Neutrophil (primary cell): ENCODE data around the gene OR6X1.

Experiments
- H3K27ac ChIP-seq: fragments of 200-600 bp; sonication (generic); 2 replicates; pipeline ENCODE4 v1.5.1; 2016; ENCODE audit warnings: mild to moderate bottlenecking, moderate library complexity
- H3K27me3 ChIP-seq: fragments of 200-600 bp; sonication (generic); 2 replicates; pipeline ENCODE4 v1.6.0; 2016; ENCODE audit warnings: mild to moderate bottlenecking
- H3K36me3 ChIP-seq: fragments of 200-600 bp; sonication (generic); 2 replicates; pipeline ENCODE4 v1.5.1; 2017
- H3K4me1 ChIP-seq, 2 experiments: fragments of 200-600 bp in 1 of 2; sonication (generic) in 1 of 2; 1 replicate in 1 of 2; 2 replicates in 1 of 2; pipeline versions ENCODE4 v1.5.1 to v1.6.1; 2013 to 2016; ENCODE audit warnings: low read depth in 1 of 2, low read length in 1 of 2, mild to moderate bottlenecking in 1 of 2, moderate library complexity in 1 of 2; ENCODE audit not compliant: control insufficient read depth in 1 of 2, insufficient read depth in 1 of 2
- H3K4me3 ChIP-seq, 2 experiments: fragments of 200-600 bp in 1 of 2; sonication (generic) in 1 of 2; 1 replicate in 1 of 2; 2 replicates in 1 of 2; pipeline ENCODE4 v1.5.1; 2013 to 2016; ENCODE audit warnings: low read depth in 1 of 2, low read length in 1 of 2, mild to moderate bottlenecking in 1 of 2, moderate library complexity in 1 of 2
- H3K9me3 ChIP-seq: fragments of 200-600 bp; sonication (generic); 2 replicates; pipeline ENCODE4 v1.5.1; 2016
- CTCF ChIP-seq: fragments of 200-600 bp; sonication (generic); IDR thresholded peaks from 2 replicates; pipeline ENCODE4 v1.5.1; 2016; ENCODE audit warnings: antibody characterized with exemption

OR6X1 gene

GRCh38 chr11:123775715-123776549 is 21.6 kb upstream of the OR6X1 start:
- no peak for TF ChIP-seq CTCF
- H3K9me3 ChIP-seq, result no peaks in the 10 kb centered on the region
- no peaks in the 10 kb centered on the region for H3K4me1 ChIP-seq
- no peak overlapping the region for H3K27ac ChIP-seq
- H3K36me3 ChIP-seq, result no peaks in the 10 kb centered on the region
- H3K27me3 ChIP-seq, result no peaks in the 10 kb centered on the region
- H3K4me3 ChIP-seq, result no peak overlapping the region

- TF ChIP-seq CTCF, result no peak
- no peak overlapping the region for H3K4me3 ChIP-seq
These were observed 21.0 kb upstream of the OR6X1 start for GRCh38 chr11:123775289-123775688.

GRCh38 chr11:123773959-123774358 is 19.6 kb upstream of the OR6X1 start:
- Histone ChIP-seq H3K27ac (no peak overlapping the region), H3K36me3 (no peaks in the 10 kb centered on the region), H3K9me3 (no peaks in the 10 kb centered on the region), H3K4me1 (no peaks in the 10 kb centered on the region), H3K4me3 (no peak overlapping the region), H3K27me3 (no peaks in the 10 kb centered on the region)
- TF ChIP-seq CTCF, result no peak

More at GRCh38 chr11:123775289-123775688, 21.0 kb upstream of the OR6X1 start:
- no peaks in the 10 kb centered on the region for H3K27me3 ChIP-seq
- no peaks in the 10 kb centered on the region for H3K4me1 ChIP-seq
- H3K36me3 ChIP-seq, result no peaks in the 10 kb centered on the region
- no peak overlapping the region for H3K27ac ChIP-seq
- H3K9me3 ChIP-seq, result no peaks in the 10 kb centered on the region

- Histone ChIP-seq H3K4me1 (no peaks in the 10 kb centered on the region), H3K27me3 (no peaks in the 10 kb centered on the region), H3K9me3 (no peaks in the 10 kb centered on the region), H3K4me3 (no peak overlapping the region), H3K27ac (no peak overlapping the region), H3K36me3 (no peaks in the 10 kb centered on the region)
- no peak for TF ChIP-seq CTCF
These were observed 18.7 kb upstream of the OR6X1 start for GRCh38 chr11:123773026-123773425.

- Histone ChIP-seq H3K27me3 (no peaks in the 10 kb centered on the region), H3K36me3 (no peaks in the 10 kb centered on the region), H3K9me3 (no peaks in the 10 kb centered on the region), H3K27ac (no peak overlapping the region), H3K4me3 (no peak overlapping the region), H3K4me1 (no peaks in the 10 kb centered on the region)
- no peak for TF ChIP-seq CTCF
These were observed 17.3 kb upstream of the OR6X1 start for GRCh38 chr11:123771664-123772063.
